ENCODE data around the gene CIC.

The CIC gene

DNA sequence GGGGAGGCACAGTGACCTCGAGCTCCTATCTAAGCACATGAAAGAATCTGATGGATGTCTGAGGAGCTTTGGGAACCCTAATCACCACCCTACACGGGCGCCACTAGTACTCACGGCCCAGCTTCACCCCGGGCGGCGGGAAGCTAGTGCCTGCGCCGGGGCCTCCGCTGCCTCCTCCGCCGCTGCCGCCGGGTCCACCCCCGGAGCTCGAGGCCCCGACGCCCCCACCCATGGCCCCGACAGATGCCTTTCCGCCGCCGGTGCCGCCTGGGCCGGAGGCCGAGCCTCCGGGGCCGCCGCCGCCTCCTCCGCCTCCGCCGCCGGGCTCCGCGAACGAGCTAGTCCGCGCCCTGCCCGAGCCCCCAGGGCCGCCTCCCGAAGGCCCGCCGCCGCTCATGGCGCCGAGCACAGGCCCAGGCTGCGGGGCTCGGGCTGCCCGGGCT is 27.0 kb upstream of the CIC start:
- H3K4me3 ChIP-seq (ENCODE audit: low read depth, low read length), result peak overlapping the region; percentile 71
- peaks cover 10% of the 10 kb centered on the region for H3K4me1 ChIP-seq
- TF ChIP-seq, protein P1, sequence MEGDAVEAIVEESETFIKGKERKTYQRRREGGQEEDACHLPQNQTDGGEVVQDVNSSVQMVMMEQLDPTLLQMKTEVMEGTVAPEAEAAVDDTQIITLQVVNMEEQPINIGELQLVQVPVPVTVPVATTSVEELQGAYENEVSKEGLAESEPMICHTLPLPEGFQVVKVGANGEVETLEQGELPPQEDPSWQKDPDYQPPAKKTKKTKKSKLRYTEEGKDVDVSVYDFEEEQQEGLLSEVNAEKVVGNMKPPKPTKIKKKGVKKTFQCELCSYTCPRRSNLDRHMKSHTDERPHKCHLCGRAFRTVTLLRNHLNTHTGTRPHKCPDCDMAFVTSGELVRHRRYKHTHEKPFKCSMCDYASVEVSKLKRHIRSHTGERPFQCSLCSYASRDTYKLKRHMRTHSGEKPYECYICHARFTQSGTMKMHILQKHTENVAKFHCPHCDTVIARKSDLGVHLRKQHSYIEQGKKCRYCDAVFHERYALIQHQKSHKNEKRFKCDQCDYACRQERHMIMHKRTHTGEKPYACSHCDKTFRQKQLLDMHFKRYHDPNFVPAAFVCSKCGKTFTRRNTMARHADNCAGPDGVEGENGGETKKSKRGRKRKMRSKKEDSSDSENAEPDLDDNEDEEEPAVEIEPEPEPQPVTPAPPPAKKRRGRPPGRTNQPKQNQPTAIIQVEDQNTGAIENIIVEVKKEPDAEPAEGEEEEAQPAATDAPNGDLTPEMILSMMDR (IDR thresholded peaks at IDR 0.05; ENCODE audit: low read depth, low read length), result no peak
- DNase-seq, result no peak
- H3K36me3 ChIP-seq, result peaks cover 9% of the 10 kb centered on the region
- H3K9me3 ChIP-seq, result no peaks in the 10 kb centered on the region
- no peaks in the 10 kb centered on the region for H3K27me3 ChIP-seq

DNA sequence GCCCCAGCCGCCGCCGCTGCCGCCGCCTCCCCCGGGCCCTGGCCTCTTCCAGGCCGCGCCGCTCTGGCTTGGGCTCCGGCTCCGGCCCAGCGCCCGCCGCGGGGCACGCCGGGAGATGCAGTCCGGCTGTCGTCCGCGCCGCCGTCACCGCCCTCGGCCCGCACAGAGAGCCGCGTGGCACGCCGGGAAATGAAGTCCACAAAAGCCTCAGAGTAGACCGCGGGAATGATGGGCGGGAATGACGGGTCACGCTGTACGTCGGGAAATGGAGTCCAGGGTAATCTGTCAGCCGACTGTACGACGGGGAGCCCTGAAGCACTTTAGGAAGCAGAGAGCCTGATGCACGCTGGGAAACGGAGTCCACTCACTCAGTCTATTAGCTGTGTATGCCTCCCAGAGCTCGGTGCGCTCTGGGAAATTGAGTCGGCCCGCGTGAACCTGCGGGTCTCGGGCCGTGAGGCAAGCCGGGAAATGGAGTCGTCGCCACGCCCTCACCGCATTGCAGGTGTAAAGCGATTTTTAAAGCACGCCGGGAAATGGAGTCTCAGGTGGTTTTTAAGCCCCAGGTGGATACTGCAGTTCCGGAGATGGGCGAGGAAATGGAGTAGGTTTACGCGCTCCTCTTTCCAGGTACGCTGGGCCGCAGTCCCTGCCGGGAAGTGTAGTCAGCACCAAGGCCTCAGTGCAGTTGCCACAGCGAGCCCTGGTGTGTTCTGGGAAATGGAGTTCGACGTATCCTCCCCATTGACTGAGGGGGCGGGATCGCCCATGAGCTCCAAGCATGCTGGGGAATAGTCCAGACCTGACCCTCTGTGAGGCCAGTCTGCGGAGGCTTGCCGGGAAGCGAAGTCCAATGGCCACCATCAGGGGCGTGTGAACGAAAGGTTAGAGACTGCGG is 26.3 kb upstream of the CIC start, which contains the start of gene GSK3A:
GSK3A (minus strand) TSS at position 91 of the 898 bp plus-strand sequence. CDS start 137 bp downstream, outside the sequence.
- Histone ChIP-seq H3K4me3 (ENCODE audit: low read depth, low read length) (peak within 1 kb of the TSS; percentile 87), H3K9me3 (no peaks in the 10 kb centered on the region), H3K4me1 (peaks cover 10% of the 10 kb centered on the region), H3K27me3 (no peaks in the 10 kb centered on the region), H3K36me3 (peaks cover 9% of the 10 kb centered on the region)
- TF ChIP-seq, protein P1 (IDR thresholded peaks at IDR 0.05; ENCODE audit: low read depth, low read length), result no peak
- DNase-seq, result peak; percentile 98

DNA sequence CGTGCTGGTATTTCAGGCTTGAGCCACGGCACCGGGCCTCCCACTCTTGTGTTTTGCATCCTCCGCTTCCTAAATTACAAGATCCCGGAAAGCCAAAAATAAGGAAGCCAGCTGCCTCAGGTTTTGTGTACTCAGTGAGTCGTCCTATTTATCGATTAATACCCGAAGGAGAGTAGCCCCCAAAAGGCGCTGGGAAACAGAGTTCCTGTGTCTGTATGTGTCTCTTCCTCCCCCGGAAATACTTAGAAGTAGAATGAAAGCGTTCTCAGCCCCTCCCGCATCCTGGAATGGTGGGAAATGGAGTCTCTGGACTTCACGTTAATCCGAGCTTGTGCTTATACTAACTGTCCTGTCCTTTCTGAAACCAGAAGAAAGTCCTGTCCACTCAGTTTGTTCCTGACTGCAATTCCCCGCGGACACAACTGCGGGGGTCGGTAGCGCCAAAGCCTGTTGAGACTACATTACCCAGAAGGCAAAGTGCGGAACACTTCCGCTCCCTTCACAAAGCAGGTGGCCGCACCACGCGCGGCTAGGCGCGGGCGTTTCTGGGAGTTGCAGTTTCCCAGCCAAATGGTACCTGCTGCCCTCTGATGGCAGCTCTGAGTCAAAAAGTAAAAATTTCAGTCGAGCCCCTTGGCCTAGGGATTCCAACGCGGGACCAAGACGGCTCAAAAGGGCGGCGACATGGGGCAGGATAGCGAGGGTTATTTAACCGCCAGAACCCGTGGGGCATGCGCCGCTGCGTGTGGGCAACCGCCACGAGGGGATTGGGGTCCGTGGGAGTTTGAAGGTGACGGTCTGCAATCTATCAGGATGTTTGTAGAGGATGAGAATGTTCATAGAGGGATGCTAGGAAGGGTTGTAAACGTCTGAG is 24.5 kb upstream of the CIC start:
- peaks cover 10% of the 10 kb centered on the region for H3K4me1 ChIP-seq
- H3K27me3 ChIP-seq, result no peaks in the 10 kb centered on the region
- TF ChIP-seq, protein P1 (IDR thresholded peaks at IDR 0.05; ENCODE audit: low read depth, low read length), result peak; percentile 69
- peak overlapping the region; percentile 87 for H3K4me3 ChIP-seq (ENCODE audit: low read depth, low read length)
- peaks cover 18% of the 10 kb centered on the region for H3K36me3 ChIP-seq
- DNase-seq, result peak; percentile 94
- H3K9me3 ChIP-seq, result no peaks in the 10 kb centered on the region

DNA sequence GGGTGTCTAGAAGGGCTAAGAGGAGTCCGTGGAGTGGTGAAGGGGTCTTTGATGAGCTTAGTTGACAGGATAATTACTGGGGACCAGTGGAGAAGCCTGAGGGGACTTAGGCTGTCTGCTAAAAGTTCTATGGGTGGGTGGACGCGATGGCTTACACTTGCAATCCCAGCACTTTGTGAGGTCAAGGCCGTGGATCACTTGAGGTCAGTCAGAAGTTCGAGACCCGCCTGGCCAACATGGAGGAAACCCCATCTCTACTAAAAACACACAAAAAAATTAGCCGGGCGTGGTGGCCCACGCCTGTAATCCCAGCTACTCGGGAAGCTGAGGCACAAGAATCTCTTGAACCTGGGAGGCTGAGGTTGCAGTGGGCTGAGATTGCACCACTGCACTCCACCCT is 23.8 kb upstream of the CIC start:
- H3K4me3 ChIP-seq (ENCODE audit: low read depth, low read length), result no peak overlapping the region
- DNase-seq, result no peak
- no peaks in the 10 kb centered on the region for H3K9me3 ChIP-seq
- TF ChIP-seq, protein P1 (IDR thresholded peaks at IDR 0.05; ENCODE audit: low read depth, low read length), result no peak
- peaks cover 10% of the 10 kb centered on the region for H3K4me1 ChIP-seq
- H3K36me3 ChIP-seq, result peaks cover 22% of the 10 kb centered on the region
- H3K27me3 ChIP-seq, result no peaks in the 10 kb centered on the region

DNA sequence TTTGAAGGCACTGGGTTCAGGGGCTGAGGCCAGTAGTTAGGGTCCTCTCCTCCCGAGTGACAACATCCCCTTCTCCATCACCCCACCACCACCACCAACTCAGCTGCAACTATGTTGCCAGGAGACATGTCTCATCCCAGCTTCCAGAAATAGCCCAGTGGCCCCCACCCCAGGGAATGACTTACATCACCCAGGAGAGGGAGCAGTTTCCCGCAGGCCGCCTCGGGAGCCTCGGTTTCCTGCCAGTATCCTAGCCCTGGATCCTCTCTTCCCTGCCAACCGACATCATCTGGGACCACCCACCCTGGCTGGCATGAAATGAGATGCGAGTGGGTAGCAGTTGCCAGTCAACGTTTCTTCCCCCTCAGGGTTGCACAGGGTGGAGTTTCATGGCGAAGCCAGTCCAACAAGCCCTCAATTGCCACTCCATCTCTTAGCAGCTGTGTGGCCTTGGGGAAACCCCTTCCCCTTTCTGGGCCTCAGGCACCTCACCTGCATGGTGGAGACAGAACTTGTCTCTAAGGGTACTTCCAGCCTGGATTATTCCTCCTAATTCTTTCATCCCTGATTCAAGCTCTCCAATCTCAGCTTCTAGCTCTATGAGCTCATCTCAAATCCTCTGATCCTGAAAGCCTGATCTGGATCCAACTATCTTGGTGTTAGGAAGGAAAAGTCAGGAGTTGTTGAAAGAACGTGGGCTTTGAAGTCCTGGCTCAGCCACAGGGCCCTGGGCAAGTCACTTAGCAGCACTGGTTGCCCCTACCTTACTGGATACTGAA is 22.7 kb upstream of the CIC start:
- Histone ChIP-seq H3K36me3 (peaks cover 23% of the 10 kb centered on the region), H3K9me3 (no peaks in the 10 kb centered on the region), H3K4me1 (peaks cover 12% of the 10 kb centered on the region), H3K4me3 (ENCODE audit: low read depth, low read length) (no peak overlapping the region), H3K27me3 (no peaks in the 10 kb centered on the region)
- peak; percentile 83 for DNase-seq
- TF ChIP-seq, protein P1 (IDR thresholded peaks at IDR 0.05; ENCODE audit: low read depth, low read length), result peak; percentile 75
